HEK293 (cell line): ENCODE measurements around the gene ANTKMT.

Experiments
- CTCF ChIA-PET: fragments of 350-600 bp; formaldehyde crosslinking; extraction: SDS; loops from one replicate; lab custom pipeline; 2021; ENCODE audit warnings: antibody characterized with exemption; lab: Yijun Ruan, JAX
- POLR2A ChIA-PET: fragments of 300-600 bp; formaldehyde crosslinking; extraction: SDS; loops from one replicate; lab custom pipeline; 2020; ENCODE audit warnings: antibody characterized with exemption, inconsistent platforms; lab: Yijun Ruan, JAX
- H3K27ac ChIP-seq: fragments of 200-500 bp; sonication (Bioruptor generic); 2 replicates; pipeline ENCODE4 v1.5.1; 2014; ENCODE audit warnings: low read depth, low read length, control low read depth, inconsistent platforms; ENCODE audit errors: extremely low read depth
- H3K36me3 ChIP-seq, 2 experiments: fragments of 200-500 bp in 1 of 2; sonication (Bioruptor generic) in 1 of 2; 1 replicate in 1 of 2; 2 replicates in 1 of 2; pipeline ENCODE4 v1.5.1; 2014 to 2017; ENCODE audit warnings: inconsistent platforms in 2 of 2, low read length in 2 of 2; ENCODE audit not compliant: control insufficient read depth in 2 of 2, insufficient read depth in 1 of 2
- H3K4me1 ChIP-seq: fragments of 200-500 bp; sonication (Bioruptor generic); 2 replicates; pipeline ENCODE4 v1.5.1; 2014; ENCODE audit warnings: mild to moderate bottlenecking, low read length, inconsistent platforms; ENCODE audit not compliant: control insufficient read depth, insufficient read depth
- H3K4me3 ChIP-seq: 2 replicates; pipeline ENCODE4 v1.5.1; 2011; ENCODE audit warnings: low read depth, mild to moderate bottlenecking, control low read depth, low read length, moderate library complexity
- H3K9me3 ChIP-seq: fragments of 200-500 bp; sonication (Bioruptor generic); 2 replicates; pipeline ENCODE4 v1.5.1; 2014; ENCODE audit warnings: low read depth, low read length, inconsistent platforms; ENCODE audit not compliant: control insufficient read depth, insufficient read depth
- KLF9 ChIP-seq: fragments of 450-650 bp; formaldehyde crosslinking; IDR thresholded peaks from 2 replicates; pipeline ENCODE4 v1.5.1; 2016; ENCODE audit warnings: missing biosample characterization, missing genetic modification characterization, low read depth
- RBAK ChIP-seq: fragments of 450-650 bp; formaldehyde crosslinking; IDR thresholded peaks from 2 replicates; pipeline ENCODE4 v1.5.1; 2016; ENCODE audit warnings: missing biosample characterization, missing genetic modification characterization
- SCRT1 ChIP-seq: fragments of 450-650 bp; formaldehyde crosslinking; IDR thresholded peaks from 2 replicates; pipeline ENCODE4 v1.5.1; 2016; ENCODE audit warnings: missing biosample characterization, missing genetic modification characterization, borderline replicate concordance
- SCRT2 ChIP-seq: fragments of 450-650 bp; formaldehyde crosslinking; IDR thresholded peaks from 2 replicates; pipeline ENCODE4 v1.5.1; 2016; ENCODE audit warnings: missing biosample characterization, missing genetic modification characterization
- SP2 ChIP-seq: fragments of 450-650 bp; formaldehyde crosslinking; IDR thresholded peaks from 2 replicates; pipeline ENCODE4 v1.5.1; 2016; ENCODE audit warnings: missing biosample characterization, missing genetic modification characterization
- ZEB2 ChIP-seq: fragments of 450-650 bp; formaldehyde crosslinking; IDR thresholded peaks from 2 replicates; pipeline ENCODE4 v1.5.1; 2016; ENCODE audit warnings: missing biosample characterization, missing genetic modification characterization
- ZFHX2 ChIP-seq: fragments of 450-650 bp; formaldehyde crosslinking; conservative IDR thresholded peaks from 2 replicates; pipeline ENCODE4 v1.5.1; 2016; ENCODE audit warnings: missing biosample characterization, missing genetic modification characterization
- ZIC2 ChIP-seq: fragments of 450-650 bp; formaldehyde crosslinking; IDR thresholded peaks from 2 replicates; pipeline ENCODE4 v1.5.1; 2016; ENCODE audit warnings: missing biosample characterization, missing genetic modification characterization
- ZNF10 ChIP-seq: fragments of 450-650 bp; formaldehyde crosslinking; IDR thresholded peaks from 2 replicates; pipeline ENCODE4 v1.5.1; 2017; ENCODE audit warnings: missing biosample characterization, missing genetic modification characterization
- ZNF121 ChIP-seq: fragments of 450-650 bp; formaldehyde crosslinking; IDR thresholded peaks from 2 replicates; pipeline ENCODE4 v1.5.1; 2016; ENCODE audit warnings: missing biosample characterization, missing genetic modification characterization
- ZNF214 ChIP-seq: fragments of 450-650 bp; formaldehyde crosslinking; IDR thresholded peaks from 2 replicates; pipeline ENCODE4 v1.5.1; 2017; ENCODE audit warnings: missing biosample characterization, mild to moderate bottlenecking, missing genetic modification characterization, borderline replicate concordance
- ZNF248 ChIP-seq: fragments of 450-650 bp; formaldehyde crosslinking; IDR thresholded peaks from 2 replicates; pipeline ENCODE4 v1.5.1; 2017; ENCODE audit warnings: missing biosample characterization, missing genetic modification characterization
- ZNF366 ChIP-seq: fragments of 450-650 bp; formaldehyde crosslinking; conservative IDR thresholded peaks from 2 replicates; pipeline ENCODE4 v1.5.1; 2016; ENCODE audit warnings: missing biosample characterization, missing genetic modification characterization
- ZNF561 ChIP-seq: fragments of 450-650 bp; IDR thresholded peaks from 2 replicates; pipeline ENCODE4 v1.5.1; 2018; ENCODE audit warnings: missing biosample characterization, missing genetic modification characterization, borderline replicate concordance
- ZNF623 ChIP-seq: fragments of 450-650 bp; formaldehyde crosslinking; IDR thresholded peaks from 2 replicates; pipeline ENCODE4 v1.5.1; 2016; ENCODE audit warnings: missing biosample characterization, missing genetic modification characterization
- ZNF624 ChIP-seq: fragments of 450-650 bp; formaldehyde crosslinking; IDR thresholded peaks from 2 replicates; pipeline ENCODE4 v1.5.1; 2017; ENCODE audit warnings: missing biosample characterization, missing genetic modification characterization
- ZNF629 ChIP-seq: fragments of 450-650 bp; formaldehyde crosslinking; IDR thresholded peaks from 2 replicates; pipeline ENCODE4 v1.5.1; 2017; ENCODE audit warnings: missing biosample characterization, missing genetic modification characterization
- ZNF664 ChIP-seq: fragments of 450-650 bp; formaldehyde crosslinking; IDR thresholded peaks from 2 replicates; pipeline ENCODE4 v1.5.1; 2016; ENCODE audit warnings: missing biosample characterization, missing genetic modification characterization
- ZNF777 ChIP-seq: fragments of 450-650 bp; formaldehyde crosslinking; IDR thresholded peaks from 2 replicates; pipeline ENCODE4 v1.5.1; 2017; ENCODE audit warnings: missing biosample characterization, missing genetic modification characterization, borderline replicate concordance
- ZSCAN23 ChIP-seq: fragments of 450-650 bp; formaldehyde crosslinking; IDR thresholded peaks from 2 replicates; pipeline ENCODE4 v1.5.1; 2016; ENCODE audit warnings: missing biosample characterization, missing genetic modification characterization
- ZXDB ChIP-seq: fragments of 450-650 bp; formaldehyde crosslinking; IDR thresholded peaks from 2 replicates; pipeline ENCODE4 v1.5.1; 2016; ENCODE audit warnings: missing biosample characterization, missing genetic modification characterization
- TF ChIP-seq, protein P1 (sequence below): fragments of 450-650 bp; formaldehyde crosslinking; IDR thresholded peaks from 2 replicates; pipeline ENCODE4 v1.5.0; 2017; ENCODE audit warnings: missing biosample characterization, missing genetic modification characterization, borderline replicate concordance
- TF ChIP-seq, protein P2 (sequence below): fragments of 450-650 bp; formaldehyde crosslinking; IDR thresholded peaks from 2 replicates; pipeline ENCODE4 v1.5.1; 2016; ENCODE audit warnings: missing biosample characterization, missing genetic modification characterization
- TF ChIP-seq, protein P3 (sequence below): fragments of 450-650 bp; formaldehyde crosslinking; IDR thresholded peaks from 2 replicates; pipeline ENCODE4 v1.5.1; 2017; ENCODE audit warnings: missing biosample characterization, missing genetic modification characterization
- TF ChIP-seq, protein P4 (sequence below): fragments of 450-650 bp; formaldehyde crosslinking; IDR thresholded peaks from 2 replicates; pipeline ENCODE4 v1.5.1; 2017; ENCODE audit warnings: missing biosample characterization, missing genetic modification characterization

ANTKMT gene

DNA sequence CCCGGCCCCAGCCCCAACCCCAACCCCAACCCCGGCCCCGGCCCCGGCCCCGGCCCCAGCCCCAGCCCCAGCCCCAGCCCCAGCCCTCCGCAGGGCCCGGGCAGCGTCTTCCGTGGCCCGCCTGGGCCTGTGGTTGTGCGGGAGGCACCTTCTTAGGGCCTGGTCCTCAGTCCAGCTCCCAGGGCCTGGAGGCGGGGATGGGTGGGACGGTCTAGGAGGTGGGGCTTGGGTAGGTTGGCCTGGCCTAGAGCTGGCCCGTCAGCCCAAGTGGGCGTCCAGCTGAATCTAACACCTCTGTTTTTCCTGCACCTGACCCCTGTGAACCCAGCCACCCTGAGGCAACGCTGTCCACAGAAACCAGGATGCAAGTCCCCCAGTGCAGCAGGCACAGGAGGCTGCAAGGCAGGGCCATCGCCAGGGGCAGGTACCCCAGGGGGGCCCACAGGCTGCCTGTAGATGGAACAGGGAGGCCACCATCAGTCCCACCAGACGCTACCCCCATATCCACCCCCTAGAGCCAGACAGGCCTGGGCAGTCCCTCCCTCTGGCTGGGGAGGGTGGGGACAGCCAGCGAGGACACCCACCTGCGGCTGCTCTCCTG lies 48.3 kb downstream of the ANTKMT start:
- TF ChIP-seq, protein P1, sequence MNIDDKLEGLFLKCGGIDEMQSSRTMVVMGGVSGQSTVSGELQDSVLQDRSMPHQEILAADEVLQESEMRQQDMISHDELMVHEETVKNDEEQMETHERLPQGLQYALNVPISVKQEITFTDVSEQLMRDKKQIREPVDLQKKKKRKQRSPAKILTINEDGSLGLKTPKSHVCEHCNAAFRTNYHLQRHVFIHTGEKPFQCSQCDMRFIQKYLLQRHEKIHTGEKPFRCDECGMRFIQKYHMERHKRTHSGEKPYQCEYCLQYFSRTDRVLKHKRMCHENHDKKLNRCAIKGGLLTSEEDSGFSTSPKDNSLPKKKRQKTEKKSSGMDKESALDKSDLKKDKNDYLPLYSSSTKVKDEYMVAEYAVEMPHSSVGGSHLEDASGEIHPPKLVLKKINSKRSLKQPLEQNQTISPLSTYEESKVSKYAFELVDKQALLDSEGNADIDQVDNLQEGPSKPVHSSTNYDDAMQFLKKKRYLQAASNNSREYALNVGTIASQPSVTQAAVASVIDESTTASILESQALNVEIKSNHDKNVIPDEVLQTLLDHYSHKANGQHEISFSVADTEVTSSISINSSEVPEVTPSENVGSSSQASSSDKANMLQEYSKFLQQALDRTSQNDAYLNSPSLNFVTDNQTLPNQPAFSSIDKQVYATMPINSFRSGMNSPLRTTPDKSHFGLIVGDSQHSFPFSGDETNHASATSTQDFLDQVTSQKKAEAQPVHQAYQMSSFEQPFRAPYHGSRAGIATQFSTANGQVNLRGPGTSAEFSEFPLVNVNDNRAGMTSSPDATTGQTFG: no peak
- TF ChIP-seq ZFHX2: no peak
- peak; percentile 8; the same call in 1 of the 2 replicates for TF ChIP-seq SP2 (tag by site-specific recombination)
- TF ChIP-seq SCRT2: peak; percentile 84
- 0 out of 2 replicates have a peak, but pooled peaks have one; percentile 45 for TF ChIP-seq SCRT1
- TF ChIP-seq ZNF214: no peak
- TF ChIP-seq, all 188 proteins: peak for 3
- H3K4me3 ChIP-seq: no peak overlapping the region
- H3K4me1 ChIP-seq: no peaks in the 10 kb centered on the region
- no peaks in the 10 kb centered on the region for H3K9me3 ChIP-seq
- no peak overlapping the region for H3K27ac ChIP-seq
- no peaks in the 10 kb centered on the region for H3K36me3 ChIP-seq
- CTCF ChIA-PET: interaction anchor here (1.0 to 1.6 kb wide), 3 partner anchors 12 to 23 kb away, joined by 3 to 4 read pairs (median 3); no protein-coding TSS in a partner anchor
- POLR2A ChIA-PET: interaction anchor here (0.5 kb wide), 1 partner anchor 199 kb away, joined by 3 read pairs; no protein-coding TSS in a partner anchor

DNA sequence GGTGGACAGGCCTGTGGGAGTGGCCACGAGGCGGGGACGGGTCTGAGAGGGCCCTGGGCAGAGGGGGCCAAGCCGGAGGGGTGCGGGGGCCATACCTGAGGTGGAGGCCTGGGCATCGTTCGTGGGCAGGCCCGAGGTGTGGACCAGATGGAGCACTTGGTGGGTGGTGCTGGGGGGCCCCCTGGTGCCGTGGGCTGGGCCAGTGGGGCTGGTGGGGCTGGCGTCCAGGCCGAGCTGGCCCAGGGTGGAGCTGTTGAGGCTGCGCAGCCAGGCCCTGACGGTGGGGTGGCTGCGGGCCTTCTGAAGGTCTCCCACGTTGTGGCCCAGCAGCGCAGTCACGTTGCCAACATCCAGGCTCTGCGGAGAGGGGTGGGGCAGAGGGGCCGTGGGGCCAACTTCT lies 49.0 kb downstream of the ANTKMT start:
- Histone ChIP-seq H3K9me3 (no peaks in the 10 kb centered on the region), H3K4me1 (no peaks in the 10 kb centered on the region), H3K27ac (no peak overlapping the region), H3K36me3 (no peaks in the 10 kb centered on the region), H3K4me3 (no peak overlapping the region)
- ChIA-PET CTCF (interaction anchor here (0.6 to 1.6 kb wide), 4 partner anchors 11 to 26 kb away, joined by 3 to 4 read pairs (median 3); no protein-coding TSS in a partner anchor), POLR2A (no interaction called here)
- no peak for TF ChIP-seq ZNF248 (tag by site-specific recombination)
- no peak for TF ChIP-seq ZXDB (tag by site-specific recombination)
- TF ChIP-seq SCRT2: 0 out of 2 replicates have a peak, but pooled peaks have one; percentile 8
- no peak for TF ChIP-seq KLF9 (tag by site-specific recombination)
- TF ChIP-seq ZNF777 (tag by site-specific recombination): no peak
- TF ChIP-seq, protein P2, sequence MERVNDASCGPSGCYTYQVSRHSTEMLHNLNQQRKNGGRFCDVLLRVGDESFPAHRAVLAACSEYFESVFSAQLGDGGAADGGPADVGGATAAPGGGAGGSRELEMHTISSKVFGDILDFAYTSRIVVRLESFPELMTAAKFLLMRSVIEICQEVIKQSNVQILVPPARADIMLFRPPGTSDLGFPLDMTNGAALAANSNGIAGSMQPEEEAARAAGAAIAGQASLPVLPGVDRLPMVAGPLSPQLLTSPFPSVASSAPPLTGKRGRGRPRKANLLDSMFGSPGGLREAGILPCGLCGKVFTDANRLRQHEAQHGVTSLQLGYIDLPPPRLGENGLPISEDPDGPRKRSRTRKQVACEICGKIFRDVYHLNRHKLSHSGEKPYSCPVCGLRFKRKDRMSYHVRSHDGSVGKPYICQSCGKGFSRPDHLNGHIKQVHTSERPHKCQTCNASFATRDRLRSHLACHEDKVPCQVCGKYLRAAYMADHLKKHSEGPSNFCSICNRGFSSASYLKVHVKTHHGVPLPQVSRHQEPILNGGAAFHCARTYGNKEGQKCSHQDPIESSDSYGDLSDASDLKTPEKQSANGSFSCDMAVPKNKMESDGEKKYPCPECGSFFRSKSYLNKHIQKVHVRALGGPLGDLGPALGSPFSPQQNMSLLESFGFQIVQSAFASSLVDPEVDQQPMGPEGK (tag by site-specific recombination): 0 out of 2 replicates have a peak, but pooled peaks have one; percentile 29
- TF ChIP-seq ZNF366: no peak
- TF ChIP-seq, all 188 proteins: peak for 2

DNA sequence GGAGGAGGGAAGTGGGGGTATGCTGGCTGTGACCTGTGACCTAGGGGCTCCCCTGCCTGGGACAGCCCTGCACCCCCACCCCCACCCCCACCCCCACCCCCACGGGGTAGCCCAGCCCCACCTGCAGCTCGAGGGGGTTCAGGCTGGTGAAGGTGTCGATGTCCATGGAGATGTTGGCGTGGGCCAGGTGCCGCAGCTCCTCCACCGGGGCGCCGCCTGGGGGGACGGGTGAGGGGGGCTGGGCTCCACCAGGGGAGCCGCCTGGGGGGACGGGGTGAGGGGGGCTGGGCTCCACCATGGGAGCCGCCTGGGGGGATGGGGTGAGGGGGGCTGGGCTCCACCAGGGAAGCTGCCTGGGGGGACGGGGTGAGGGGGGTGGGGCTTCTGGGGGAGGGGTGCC lies 49.5 kb downstream of the ANTKMT start:
- Histone ChIP-seq H3K4me1 (no peaks in the 10 kb centered on the region), H3K4me3 (no peak overlapping the region), H3K9me3 (no peaks in the 10 kb centered on the region), H3K36me3 (no peaks in the 10 kb centered on the region), H3K27ac (no peak overlapping the region)
- ChIA-PET POLR2A (no interaction called here), CTCF (interaction anchor here (0.6 to 1.6 kb wide), 4 partner anchors 14 to 60 kb away, joined by 3 to 4 read pairs (median 3); no protein-coding TSS in a partner anchor)
- TF ChIP-seq ZNF624 (tag by site-specific recombination) (no peak), ZNF623 (tag by site-specific recombination) (no peak), ZEB2 (tag by site-specific recombination) (no peak), ZIC2 (no peak), ZSCAN23 (tag by site-specific recombination) (no peak), RBAK (tag by site-specific recombination) (no peak), ZNF121 (tag by site-specific recombination) (no peak), ZNF664 (tag by site-specific recombination) (no peak), ZNF10 (tag by site-specific recombination) (no peak), ZXDB (tag by site-specific recombination) (no peak), ZNF629 (tag by site-specific recombination) (no peak), ZNF561 (no peak)
- TF ChIP-seq, protein P3, sequence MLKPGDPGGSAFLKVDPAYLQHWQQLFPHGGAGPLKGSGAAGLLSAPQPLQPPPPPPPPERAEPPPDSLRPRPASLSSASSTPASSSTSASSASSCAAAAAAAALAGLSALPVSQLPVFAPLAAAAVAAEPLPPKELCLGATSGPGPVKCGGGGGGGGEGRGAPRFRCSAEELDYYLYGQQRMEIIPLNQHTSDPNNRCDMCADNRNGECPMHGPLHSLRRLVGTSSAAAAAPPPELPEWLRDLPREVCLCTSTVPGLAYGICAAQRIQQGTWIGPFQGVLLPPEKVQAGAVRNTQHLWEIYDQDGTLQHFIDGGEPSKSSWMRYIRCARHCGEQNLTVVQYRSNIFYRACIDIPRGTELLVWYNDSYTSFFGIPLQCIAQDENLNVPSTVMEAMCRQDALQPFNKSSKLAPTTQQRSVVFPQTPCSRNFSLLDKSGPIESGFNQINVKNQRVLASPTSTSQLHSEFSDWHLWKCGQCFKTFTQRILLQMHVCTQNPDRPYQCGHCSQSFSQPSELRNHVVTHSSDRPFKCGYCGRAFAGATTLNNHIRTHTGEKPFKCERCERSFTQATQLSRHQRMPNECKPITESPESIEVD (tag by site-specific recombination): no peak
- TF ChIP-seq, protein P4, sequence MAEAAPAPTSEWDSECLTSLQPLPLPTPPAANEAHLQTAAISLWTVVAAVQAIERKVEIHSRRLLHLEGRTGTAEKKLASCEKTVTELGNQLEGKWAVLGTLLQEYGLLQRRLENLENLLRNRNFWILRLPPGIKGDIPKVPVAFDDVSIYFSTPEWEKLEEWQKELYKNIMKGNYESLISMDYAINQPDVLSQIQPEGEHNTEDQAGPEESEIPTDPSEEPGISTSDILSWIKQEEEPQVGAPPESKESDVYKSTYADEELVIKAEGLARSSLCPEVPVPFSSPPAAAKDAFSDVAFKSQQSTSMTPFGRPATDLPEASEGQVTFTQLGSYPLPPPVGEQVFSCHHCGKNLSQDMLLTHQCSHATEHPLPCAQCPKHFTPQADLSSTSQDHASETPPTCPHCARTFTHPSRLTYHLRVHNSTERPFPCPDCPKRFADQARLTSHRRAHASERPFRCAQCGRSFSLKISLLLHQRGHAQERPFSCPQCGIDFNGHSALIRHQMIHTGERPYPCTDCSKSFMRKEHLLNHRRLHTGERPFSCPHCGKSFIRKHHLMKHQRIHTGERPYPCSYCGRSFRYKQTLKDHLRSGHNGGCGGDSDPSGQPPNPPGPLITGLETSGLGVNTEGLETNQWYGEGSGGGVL (tag by site-specific recombination): no peak
